HG02798 (cell line): ENCODE data around the gene DLEC1.

Experiments
- ATAC-seq: cut with Tn5 transposase; IDR thresholded peaks from one replicate; pipeline ENCODE4 v1.9.1; 2021; ENCODE audit warnings: mild to moderate bottlenecking; ENCODE audit not compliant: unreplicated experiment, poor library complexity

DLEC1 gene

GRCh38 chr3:38016410-38016809 is 22.6 kb upstream of the DLEC1 start:
- no peak for ATAC-seq

- ATAC-seq, result no peak
Measured at GRCh38 chr3:38016847-38017444, 22.1 kb upstream of the DLEC1 start.

- ATAC-seq, result no peak
Measured at GRCh38 chr3:38017445-38018295, 21.3 kb upstream of the DLEC1 start.

- no peak for ATAC-seq
Measured at GRCh38 chr3:38018296-38019266, 20.4 kb upstream of the DLEC1 start.

- no peak for ATAC-seq
Measured at GRCh38 chr3:38019658-38020341, 19.2 kb upstream of the DLEC1 start.

- no peak for ATAC-seq
Measured at GRCh38 chr3:38020342-38020726, 18.7 kb upstream of the DLEC1 start.

GRCh38 chr3:38021196-38021595 is 17.8 kb upstream of the DLEC1 start:
- no peak for ATAC-seq

GRCh38 chr3:38022301-38022700 is 16.7 kb upstream of the DLEC1 start:
- ATAC-seq, result no peak

GRCh38 chr3:38022896-38023709 is 15.9 kb upstream of the DLEC1 start:
- no peak for ATAC-seq

- no peak for ATAC-seq
Measured at GRCh38 chr3:38026856-38027255, 12.2 kb upstream of the DLEC1 start.

- no peak for ATAC-seq
Measured at GRCh38 chr3:38027466-38028465, 11.2 kb upstream of the DLEC1 start.

GRCh38 chr3:38028621-38029361 is 10.2 kb upstream of the DLEC1 start:
- no peak for ATAC-seq

GRCh38 chr3:38029400-38030125 is 9.4 kb upstream of the DLEC1 start, which contains the start of gene PLCD1:
TSS of gene PLCD1 (minus strand) at chr3:38029642. CDS start at chr3:38029539, 103 bp downstream.
- ATAC-seq, result no peak

GRCh38 chr3:38030126-38031021 is 8.6 kb upstream of the DLEC1 start:
- ATAC-seq, result no peak

GRCh38 chr3:38031022-38031994 is 7.7 kb upstream of the DLEC1 start:
- ATAC-seq, result no peak
